MM.1S (cell line): ENCODE data around the gene TGFBR3L.

Experiments used
- DNase-seq: peaks from one replicate; pipeline ENCODE4 v3.0.0-alpha.2; 2015
- H2AFZ ChIP-seq: fragments of 300-600 bp; sonication (generic); 2 replicates; pipeline ENCODE4 v1.6.0; 2016; ENCODE audit warnings: antibody characterized with exemption, low read length
- H3F3A ChIP-seq: fragments of 300-600 bp; sonication (generic); 2 replicates; pipeline ENCODE4 v1.6.1; 2016; ENCODE audit warnings: mild to moderate bottlenecking, antibody characterized with exemption, low read length, moderate library complexity, mixed read lengths; ENCODE audit not compliant: insufficient read depth
- H3K27ac ChIP-seq: fragments of 300-600 bp; sonication (generic); 2 replicates; pipeline ENCODE4 v1.5.1; 2016; ENCODE audit warnings: mild to moderate bottlenecking, low read length
- H3K27me3 ChIP-seq: fragments of 300-600 bp; sonication (generic); replicated peaks from 2 replicates; pipeline ENCODE4 v1.6.0; 2016; ENCODE audit warnings: low read length; ENCODE audit not compliant: insufficient read depth
- H3K36me3 ChIP-seq: fragments of 300-600 bp; sonication (generic); replicated peaks from 2 replicates; pipeline ENCODE4 v1.6.1; 2016; ENCODE audit warnings: mild to moderate bottlenecking, low read length, mixed read lengths; ENCODE audit not compliant: insufficient read depth
- H3K4me1 ChIP-seq: fragments of 300-600 bp; sonication (generic); 2 replicates; pipeline ENCODE4 v1.6.1; 2016; ENCODE audit warnings: low read length, mixed read lengths
- H3K4me2 ChIP-seq: fragments of 300-600 bp; sonication (generic); 2 replicates; pipeline ENCODE4 v1.6.0; 2016; ENCODE audit warnings: low read depth, low read length
- H3K4me3 ChIP-seq: fragments of 300-600 bp; sonication (generic); 2 replicates; pipeline ENCODE4 v1.5.1; 2016; ENCODE audit warnings: low read length, mixed read lengths
- H3K79me2 ChIP-seq: fragments of 300-600 bp; sonication (generic); 2 replicates; pipeline ENCODE4 v1.6.1; 2016; ENCODE audit warnings: mixed run types, low read length, mixed read lengths
- H3K9ac ChIP-seq: fragments of 300-600 bp; sonication (generic); 2 replicates; pipeline ENCODE4 v1.6.1; 2016; ENCODE audit warnings: low read length, mixed read lengths
- H3K9me2 ChIP-seq: fragments of 300-600 bp; sonication (generic); replicated peaks from 2 replicates; pipeline ENCODE4 v1.6.1; 2016; ENCODE audit warnings: mild to moderate bottlenecking, low read length, mixed read lengths; ENCODE audit not compliant: insufficient read depth
- H3K9me3 ChIP-seq: fragments of 300-600 bp; sonication (generic); replicated peaks from 2 replicates; pipeline ENCODE4 v1.6.1; 2016; ENCODE audit warnings: mild to moderate bottlenecking, low read length, mixed read lengths; ENCODE audit not compliant: insufficient read depth
- H4K20me1 ChIP-seq: fragments of 300-600 bp; sonication (generic); 2 replicates; pipeline ENCODE4 v1.6.1; 2016; ENCODE audit warnings: mild to moderate bottlenecking, low read length, moderate library complexity, mixed read lengths; ENCODE audit not compliant: insufficient read depth
- EZH2 ChIP-seq: fragments of 300-600 bp; sonication (generic); optimal IDR thresholded peaks from 2 replicates; pipeline ENCODE3; 2017; ENCODE audit warnings: low read depth, mild to moderate bottlenecking, antibody characterized with exemption, low read length, mixed read lengths
- EZH2phosphoT487 ChIP-seq: fragments of 300-600 bp; sonication (generic); IDR thresholded peaks from 2 replicates; pipeline ENCODE4 v1.6.1; 2018; ENCODE audit warnings: antibody characterized with exemption, low read length
- TF ChIP-seq, protein P1 (sequence below): fragments of 300-600 bp; sonication (generic); IDR thresholded peaks from 2 replicates; pipeline ENCODE4 v1.5.1; 2016; ENCODE audit warnings: antibody characterized with exemption, low read length, mixed read lengths

The TGFBR3L gene

DNA sequence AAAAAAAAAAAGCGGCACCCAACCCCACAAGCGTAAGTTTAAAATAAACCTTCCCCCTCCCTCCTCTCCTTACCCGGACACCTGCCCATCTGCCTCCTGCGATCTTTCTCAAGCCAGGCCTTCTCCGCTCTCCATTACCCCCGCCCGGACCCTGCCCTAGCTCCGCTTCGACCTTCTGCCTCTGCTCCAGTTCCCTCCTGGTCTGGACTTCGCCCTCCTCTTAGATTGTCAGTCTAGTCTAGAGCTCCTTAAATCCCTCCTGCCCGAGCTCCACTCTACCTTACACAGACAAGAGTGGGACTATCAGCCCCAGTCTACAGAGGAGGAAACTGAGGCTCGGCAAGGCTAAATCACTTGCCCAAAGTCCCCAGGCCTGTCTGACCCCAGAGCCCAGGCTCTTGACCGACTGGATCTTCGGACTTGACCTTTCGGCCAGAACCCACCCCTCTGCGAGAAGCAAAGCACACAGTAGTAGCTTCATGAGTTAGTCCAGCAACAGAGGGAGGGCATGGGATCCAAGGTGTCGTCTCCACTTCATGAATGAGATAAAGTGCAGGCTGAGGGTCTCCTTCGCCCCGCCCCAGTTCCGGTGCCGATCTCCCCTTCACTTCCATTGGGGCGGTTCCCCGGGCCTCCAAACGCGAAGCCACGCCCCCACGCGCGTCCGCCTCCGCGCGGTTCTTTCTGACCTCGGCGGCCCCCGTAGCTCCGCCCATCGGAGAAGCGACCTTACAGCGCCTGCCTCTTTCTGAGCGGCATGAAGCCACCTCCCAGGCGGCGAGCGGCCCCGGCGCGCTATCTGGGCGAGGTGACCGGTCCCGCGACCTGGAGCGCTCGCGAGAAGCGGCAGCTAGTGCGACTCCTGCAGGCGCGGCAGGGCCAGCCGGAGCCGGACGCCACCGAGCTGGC is 5.2 kb downstream of the TGFBR3L start, which contains the start of gene SNAPC2:
Gene SNAPC2, plus strand, starts transcription at position 729 of the 909 bp plus-strand sequence. Its CDS starts 29 bp downstream, at position 758.
- no peaks in the 10 kb centered on the region for H3K9me2 ChIP-seq
- peak within 1 kb of the TSS; percentile 98 for H3K4me2 ChIP-seq
- TF ChIP-seq EZH2 (no peak), EZH2phosphoT487 (no peak)
- H3K4me1 ChIP-seq, result peaks cover 10% of the 10 kb centered on the region; the same call in 1 of the 2 replicates
- H4K20me1 ChIP-seq, result 0 out of 2 replicates have a peak, but pooled peaks cover 7% of the 10 kb centered on the region
- peak within 1 kb of the TSS; percentile 71; the same call in 1 of the 2 replicates for H3K27ac ChIP-seq
- no peaks in the 10 kb centered on the region for H3K36me3 ChIP-seq
- H3K4me3 ChIP-seq, result peak within 1 kb of the TSS; percentile 76
- H3K79me2 ChIP-seq, result no peaks in the 10 kb centered on the region
- H3K9ac ChIP-seq, result peak within 1 kb of the TSS; percentile 72; the same call in 1 of the 2 replicates
- H3K27me3 ChIP-seq, result peaks cover 30% of the 10 kb centered on the region
- DNase-seq, result peak; percentile 96
- H3K9me3 ChIP-seq, result no peaks in the 10 kb centered on the region
- peak within 1 kb of the TSS; percentile 98 for H2AFZ ChIP-seq
- H3F3A ChIP-seq, result peaks cover 18% of the 10 kb centered on the region

DNA sequence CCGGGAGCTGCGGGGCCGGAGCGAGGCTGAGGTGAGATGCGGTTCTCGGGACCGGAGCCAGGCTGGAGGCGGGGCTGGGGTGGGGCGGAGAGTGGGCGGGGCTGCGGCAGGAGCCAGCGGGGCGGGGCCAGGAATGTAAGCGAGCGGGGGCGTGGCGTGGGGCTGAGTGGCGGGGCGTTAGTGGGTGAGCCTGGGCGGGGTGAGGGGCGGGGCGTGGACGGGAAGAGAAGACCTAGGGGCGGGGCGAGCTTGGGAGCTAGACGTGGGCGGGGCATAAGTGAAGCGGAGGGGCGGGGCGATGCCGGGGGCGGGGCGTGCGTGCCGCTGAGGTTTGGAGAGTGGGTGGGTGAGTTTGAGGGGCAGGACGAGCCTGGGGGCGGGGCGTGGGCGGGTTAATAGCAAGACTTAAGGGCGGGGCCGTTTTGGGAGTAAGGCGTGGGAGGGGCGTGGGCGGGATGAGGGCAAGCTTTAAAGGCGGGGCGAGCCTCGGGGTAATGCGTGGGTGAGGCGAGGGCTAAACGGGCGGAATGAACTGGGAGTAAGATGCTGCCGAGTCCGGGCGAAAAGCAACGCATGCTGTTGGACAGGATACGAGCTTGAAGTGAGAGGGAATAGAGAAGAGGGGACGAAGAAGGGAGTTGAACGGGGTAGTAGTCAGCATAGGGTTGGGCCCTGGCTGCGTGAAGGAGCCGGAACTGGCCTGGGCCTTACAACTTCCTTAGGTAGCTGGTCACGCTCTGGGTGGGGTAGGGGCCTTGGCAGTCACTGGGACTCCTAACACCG is 6.1 kb downstream of the TGFBR3L start:
- Histone ChIP-seq H3K36me3 (no peaks in the 10 kb centered on the region), H3F3A (peaks cover 13% of the 10 kb centered on the region), H4K20me1 (0 out of 2 replicates have a peak, but pooled peaks cover 7% of the 10 kb centered on the region), H3K4me2 (peak overlapping the region; percentile 98), H3K79me2 (no peaks in the 10 kb centered on the region), H3K9me3 (no peaks in the 10 kb centered on the region), H3K9ac (peak overlapping the region; percentile 72; the same call in 1 of the 2 replicates), H3K4me3 (peak overlapping the region; percentile 76), H3K4me1 (peaks cover 10% of the 10 kb centered on the region; the same call in 1 of the 2 replicates), H3K9me2 (no peaks in the 10 kb centered on the region), H3K27me3 (peaks cover 26% of the 10 kb centered on the region), H2AFZ (peak overlapping the region; percentile 98), H3K27ac (peak overlapping the region; percentile 71; the same call in 1 of the 2 replicates)
- TF ChIP-seq EZH2phosphoT487 (no peak), EZH2 (no peak)
- TF ChIP-seq, protein P1, sequence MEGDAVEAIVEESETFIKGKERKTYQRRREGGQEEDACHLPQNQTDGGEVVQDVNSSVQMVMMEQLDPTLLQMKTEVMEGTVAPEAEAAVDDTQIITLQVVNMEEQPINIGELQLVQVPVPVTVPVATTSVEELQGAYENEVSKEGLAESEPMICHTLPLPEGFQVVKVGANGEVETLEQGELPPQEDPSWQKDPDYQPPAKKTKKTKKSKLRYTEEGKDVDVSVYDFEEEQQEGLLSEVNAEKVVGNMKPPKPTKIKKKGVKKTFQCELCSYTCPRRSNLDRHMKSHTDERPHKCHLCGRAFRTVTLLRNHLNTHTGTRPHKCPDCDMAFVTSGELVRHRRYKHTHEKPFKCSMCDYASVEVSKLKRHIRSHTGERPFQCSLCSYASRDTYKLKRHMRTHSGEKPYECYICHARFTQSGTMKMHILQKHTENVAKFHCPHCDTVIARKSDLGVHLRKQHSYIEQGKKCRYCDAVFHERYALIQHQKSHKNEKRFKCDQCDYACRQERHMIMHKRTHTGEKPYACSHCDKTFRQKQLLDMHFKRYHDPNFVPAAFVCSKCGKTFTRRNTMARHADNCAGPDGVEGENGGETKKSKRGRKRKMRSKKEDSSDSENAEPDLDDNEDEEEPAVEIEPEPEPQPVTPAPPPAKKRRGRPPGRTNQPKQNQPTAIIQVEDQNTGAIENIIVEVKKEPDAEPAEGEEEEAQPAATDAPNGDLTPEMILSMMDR, result no peak
- peak; percentile 98 for DNase-seq

DNA sequence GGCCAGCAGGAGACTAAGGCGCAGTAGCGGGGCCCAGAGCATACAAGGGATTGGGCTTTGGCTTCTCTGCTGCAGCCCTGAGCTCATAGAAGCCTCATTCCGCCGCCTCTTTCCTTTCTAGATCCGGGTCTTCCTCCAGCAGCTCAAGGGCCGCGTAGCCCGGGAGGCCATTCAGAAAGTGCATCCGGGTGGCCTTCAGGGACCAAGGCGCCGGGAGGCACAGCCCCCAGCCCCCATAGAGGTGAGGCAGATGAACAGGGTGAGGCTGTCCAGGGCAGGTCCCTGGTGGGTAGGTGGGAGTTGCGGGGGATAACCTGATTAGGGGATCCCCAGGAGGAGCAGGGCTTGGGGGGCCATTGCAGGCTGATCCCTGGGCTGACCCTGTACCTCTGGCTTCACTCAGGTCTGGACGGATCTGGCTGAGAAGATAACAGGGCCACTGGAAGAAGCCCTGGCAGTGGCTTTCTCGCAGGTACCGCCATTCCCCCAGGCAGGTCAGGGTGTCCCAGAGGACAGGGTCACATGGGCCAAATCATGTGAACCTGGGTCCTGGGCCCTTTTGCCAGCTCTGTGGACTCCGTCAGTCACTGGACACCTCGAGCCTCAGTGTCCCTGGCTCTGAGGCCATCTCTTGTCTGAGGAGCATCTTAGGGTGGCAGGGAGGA is 6.8 kb downstream of the TGFBR3L start:
- H3K79me2 ChIP-seq, result no peaks in the 10 kb centered on the region
- peaks cover 18% of the 10 kb centered on the region for H3K27me3 ChIP-seq
- H3K27ac ChIP-seq, result peak overlapping the region; percentile 31; the same call in 1 of the 2 replicates
- peaks cover 13% of the 10 kb centered on the region for H3F3A ChIP-seq
- H4K20me1 ChIP-seq, result peaks cover 10% of the 10 kb centered on the region; the same call in 1 of the 2 replicates
- no peaks in the 10 kb centered on the region for H3K9me3 ChIP-seq
- no peaks in the 10 kb centered on the region for H3K36me3 ChIP-seq
- no peak for TF ChIP-seq EZH2phosphoT487
- no peak for TF ChIP-seq EZH2
- TF ChIP-seq, protein P1, result no peak
- no peaks in the 10 kb centered on the region for H3K9me2 ChIP-seq
- 0 out of 2 replicates have a peak, but pooled peaks cover 6% of the 10 kb centered on the region for H3K4me1 ChIP-seq
- peak overlapping the region; percentile 66 for H3K4me3 ChIP-seq
- peak overlapping the region; percentile 94 for H3K4me2 ChIP-seq
- H3K9ac ChIP-seq, result peak overlapping the region; percentile 44; the same call in 1 of the 2 replicates
- H2AFZ ChIP-seq, result peak overlapping the region; percentile 60
- no peak for DNase-seq
